A549 (cell line): Measurements from ENCODE around the gene PLD1.

Experiments used
- BCL3 ChIP-seq: fragments of >200 bp; sonication (Bioruptor Twin); formaldehyde crosslinking; IDR thresholded peaks from 3 replicates; pipeline ENCODE4 v1.6.1; 2016
- BHLHE40 ChIP-seq: IDR thresholded peaks from 2 replicates; pipeline ENCODE4 v1.6.1; 2012; ENCODE audit warnings: low read depth, low read length, inconsistent platforms
- CEBPB ChIP-seq, 2 experiments: fragments of >200 bp in 1 of 2; sonication (Bioruptor Twin) in 1 of 2; formaldehyde crosslinking in 1 of 2; IDR thresholded peaks; 2 replicates each; pipeline ENCODE4 v1.6.1; 2012 to 2016
- EP300 ChIP-seq, 2 experiments: fragments of >200 bp; sonication (Bioruptor Twin); formaldehyde crosslinking; IDR thresholded peaks; 2 replicates in 1 of 2; 3 replicates in 1 of 2; pipeline ENCODE4 v1.6.1; 2016 to 2017
- KDM5A ChIP-seq: fragments of 200-600 bp; sonication (generic); IDR thresholded peaks from 2 replicates; pipeline ENCODE4 v1.6.1; 2016; ENCODE audit warnings: antibody characterized with exemption, mild to moderate bottlenecking
- PHF8 ChIP-seq: fragments of 200-600 bp; sonication (generic); IDR thresholded peaks from 2 replicates; pipeline ENCODE4 v1.6.1; 2016; ENCODE audit warnings: low read depth, mild to moderate bottlenecking, antibody characterized with exemption, moderate library complexity, borderline replicate concordance
- POLR2A ChIP-seq: IDR thresholded peaks from 2 replicates; pipeline ENCODE4 v1.6.1; 2012; ENCODE audit warnings: mild to moderate bottlenecking, low read length
- REST ChIP-seq: fragments of 200-600 bp; sonication (generic); IDR thresholded peaks from 2 replicates; pipeline ENCODE4 v1.6.1; 2016; ENCODE audit warnings: antibody characterized with exemption, mild to moderate bottlenecking, moderate library complexity
- RFX5 ChIP-seq: fragments of 450-650 bp; IDR thresholded peaks from 2 replicates; pipeline ENCODE4 v1.7.1; 2014; ENCODE audit warnings: antibody characterized with exemption, mild to moderate bottlenecking, moderate library complexity
- SREBF2 ChIP-seq: fragments of 450-650 bp; IDR thresholded peaks from 2 replicates; pipeline ENCODE4 v1.6.1; 2014; ENCODE audit warnings: mild to moderate bottlenecking, moderate library complexity
- USF2 ChIP-seq: fragments of 450-650 bp; IDR thresholded peaks from 2 replicates; pipeline ENCODE4 v1.6.1; 2014; ENCODE audit warnings: antibody characterized with exemption
- TF ChIP-seq, protein P1 (sequence below): fragments of >200 bp; sonication (Bioruptor Twin); formaldehyde crosslinking; IDR thresholded peaks from 3 replicates; pipeline ENCODE4 v1.5.1; 2016

DNA sequence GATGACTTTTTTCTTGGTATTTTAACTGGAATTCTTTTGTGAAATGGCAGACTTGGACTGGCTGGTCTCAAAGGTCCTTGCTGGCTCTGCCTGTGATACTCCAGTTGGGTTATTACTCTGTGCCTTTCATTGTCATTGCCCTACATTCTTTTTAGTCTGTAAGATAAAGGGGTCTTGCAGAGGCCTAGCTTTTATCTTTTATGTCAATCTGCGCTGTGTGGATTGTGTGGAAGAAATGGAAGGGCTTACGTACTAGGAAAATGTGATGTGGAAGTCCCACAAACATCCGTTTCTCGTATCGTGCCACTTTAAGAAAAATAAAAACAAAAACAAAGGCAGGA, 24.1 kb upstream of the PLD1 start:
- TF ChIP-seq, protein P1, sequence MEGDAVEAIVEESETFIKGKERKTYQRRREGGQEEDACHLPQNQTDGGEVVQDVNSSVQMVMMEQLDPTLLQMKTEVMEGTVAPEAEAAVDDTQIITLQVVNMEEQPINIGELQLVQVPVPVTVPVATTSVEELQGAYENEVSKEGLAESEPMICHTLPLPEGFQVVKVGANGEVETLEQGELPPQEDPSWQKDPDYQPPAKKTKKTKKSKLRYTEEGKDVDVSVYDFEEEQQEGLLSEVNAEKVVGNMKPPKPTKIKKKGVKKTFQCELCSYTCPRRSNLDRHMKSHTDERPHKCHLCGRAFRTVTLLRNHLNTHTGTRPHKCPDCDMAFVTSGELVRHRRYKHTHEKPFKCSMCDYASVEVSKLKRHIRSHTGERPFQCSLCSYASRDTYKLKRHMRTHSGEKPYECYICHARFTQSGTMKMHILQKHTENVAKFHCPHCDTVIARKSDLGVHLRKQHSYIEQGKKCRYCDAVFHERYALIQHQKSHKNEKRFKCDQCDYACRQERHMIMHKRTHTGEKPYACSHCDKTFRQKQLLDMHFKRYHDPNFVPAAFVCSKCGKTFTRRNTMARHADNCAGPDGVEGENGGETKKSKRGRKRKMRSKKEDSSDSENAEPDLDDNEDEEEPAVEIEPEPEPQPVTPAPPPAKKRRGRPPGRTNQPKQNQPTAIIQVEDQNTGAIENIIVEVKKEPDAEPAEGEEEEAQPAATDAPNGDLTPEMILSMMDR, result no peak
- TF ChIP-seq KDM5A, result no peak
- TF ChIP-seq POLR2A, result no peak
- TF ChIP-seq BCL3, result no peak
- TF ChIP-seq REST, result no peak
- TF ChIP-seq USF2, result no peak
- no peak for TF ChIP-seq RFX5
- TF ChIP-seq SREBF2, result no peak
- no peak for TF ChIP-seq PHF8
- TF ChIP-seq BHLHE40, result no peak
- no peak for TF ChIP-seq EP300 (IDR thresholded peaks at IDR 0.05)
- no peak for TF ChIP-seq CEBPB (IDR thresholded peaks at IDR 0.05)
